CD4-positive, alpha-beta T cell treated with Interleukin-15 for 4 hours (primary cell): ENCODE data around the gene ARHGEF35.
"Not testable (repeated sequence)": the region's sequence is repeated elsewhere in the genome, so short reads cannot be mapped to it uniquely, and the experiment has no call there.

Experiments
- DNase-seq: peaks from one replicate; pipeline ENCODE4 v3.0.0-alpha.2; 2020; ENCODE audit warnings: low spot score

The ARHGEF35 gene

GRCh38 chr7:144178380-144179164 lies 17.1 kb downstream of the ARHGEF35 start:
- DNase-seq = peak; percentile 56

- DNase-seq = no peak
Observed at GRCh38 chr7:144174613-144175012, 21.0 kb downstream of the ARHGEF35 start.

- not testable (repeated sequence) for DNase-seq
Observed at GRCh38 chr7:144171594-144172350, 23.9 kb downstream of the ARHGEF35 start.

GRCh38 chr7:144164784-144165183 lies 30.8 kb downstream of the ARHGEF35 start:
- no peak for DNase-seq

- DNase-seq = no peak
Observed at GRCh38 chr7:144158861-144159260, 36.8 kb downstream of the ARHGEF35 start.

GRCh38 chr7:144148224-144148827 lies 47.3 kb downstream of the ARHGEF35 start:
- no peak for DNase-seq

- no peak for DNase-seq
Observed at GRCh38 chr7:144144426-144144825, 51.2 kb downstream of the ARHGEF35 start.

- DNase-seq = no peak
Observed at GRCh38 chr7:144142187-144142586, 53.4 kb downstream of the ARHGEF35 start.

GRCh38 chr7:144137501-144137900 lies 58.1 kb downstream of the ARHGEF35 start:
- no peak for DNase-seq
